Fibroblast of lung (primary cell): ENCODE results near the gene CEP192. TPM values are rescaled to one million over a fixed set of nuclear protein-coding genes. Genes with fewer than 3 reads are reported as not detected.

Source experiments
- DNase-seq, 2 donors: peaks; one replicate each; pipeline versions ENCODE4 v3.0.0 to v3.0.0-alpha.2; 2010; ENCODE audit warnings: low read depth in 2 of 2
- H2AFZ ChIP-seq: 2 replicates; pipeline ENCODE4 v1.5.1; 2012; ENCODE audit warnings: low read length, control low read depth, inconsistent platforms
- H3K27ac ChIP-seq: 2 replicates; pipeline ENCODE4 v1.5.1; 2011; ENCODE audit warnings: low read length, control low read depth; ENCODE audit not compliant: insufficient read depth
- H3K27me3 ChIP-seq: 2 replicates; pipeline ENCODE4 v1.5.1; 2011; ENCODE audit warnings: mild to moderate bottlenecking, low read length; ENCODE audit not compliant: control insufficient read depth, insufficient read depth
- H3K36me3 ChIP-seq: 2 replicates; pipeline ENCODE4 v1.5.1; 2011; ENCODE audit warnings: low read length; ENCODE audit not compliant: control insufficient read depth, insufficient read depth
- H3K4me1 ChIP-seq: 2 replicates; pipeline ENCODE4 v1.5.1; 2011; ENCODE audit warnings: low read length; ENCODE audit not compliant: control insufficient read depth, insufficient read depth; ENCODE audit errors: extremely low read depth
- H3K4me2 ChIP-seq: 2 replicates; pipeline ENCODE4 v1.5.1; 2011; ENCODE audit warnings: low read length, control low read depth; ENCODE audit not compliant: insufficient read depth; ENCODE audit errors: extremely low read depth
- H3K4me3 ChIP-seq, 4 experiments: fragments of 200-600 bp in 1 of 4; sonication (generic) in 1 of 4; replicated peaks in 1 of 4; 2 replicates each; pipeline ENCODE4 v1.5.1; 2011 to 2016; ENCODE audit warnings: low read length in 4 of 4, low read depth in 3 of 4, mild to moderate bottlenecking in 3 of 4, control low read depth in 2 of 4, inconsistent platforms in 1 of 4, mixed read lengths in 1 of 4; ENCODE audit not compliant: insufficient read depth in 1 of 4; ENCODE audit errors: control extremely low read depth in 1 of 4
- H3K79me2 ChIP-seq: 2 replicates; pipeline ENCODE4 v1.5.1; 2012; ENCODE audit warnings: mild to moderate bottlenecking, low read length, inconsistent platforms; ENCODE audit not compliant: control insufficient read depth, insufficient read depth
- H3K9ac ChIP-seq: 2 replicates; pipeline ENCODE4 v1.5.1; 2011; ENCODE audit warnings: mild to moderate bottlenecking, low read length, control low read depth; ENCODE audit not compliant: insufficient read depth
- H3K9me3 ChIP-seq: 2 replicates; pipeline ENCODE4 v1.5.1; 2012; ENCODE audit warnings: low read depth, low read length; ENCODE audit not compliant: control insufficient read depth, insufficient read depth
- H4K20me1 ChIP-seq: 2 replicates; pipeline ENCODE4 v1.5.1; 2011; ENCODE audit warnings: low read length; ENCODE audit not compliant: control insufficient read depth, insufficient read depth; ENCODE audit errors: extremely low read depth
- EZH2 ChIP-seq: IDR thresholded peaks from 2 replicates; pipeline ENCODE4 v1.5.1; 2012; ENCODE audit warnings: low read length, control low read depth, mild to moderate bottlenecking; ENCODE audit errors: missing control alignments
- polyA plus RNA-seq, 2 donors: library from polyadenylated mRNA; depleted of rRNA in 1 of 2; stranded (reverse) in 1 of 2; unstranded in 1 of 2; fragments of >200 nt; gene quantifications; 2 replicates each; pipeline ENCODE4 v1.2.1, GENCODE V29; 2011 to 2012; ENCODE audit warnings: missing spikeins in 1 of 2
- total RNA-seq: library from RNA; depleted of rRNA; stranded (reverse); fragments of >200 nt; gene quantifications from 2 replicates; pipeline ENCODE4 v1.2.1, GENCODE V29; 2014
- TF ChIP-seq, protein P1 (sequence below), 2 donors: IDR thresholded peaks in 1 of 2; conservative IDR thresholded peaks in 1 of 2; 1 replicate in 1 of 2; 2 replicates in 1 of 2; pipeline ENCODE4 v1.5.1; 2011 to 2012; ENCODE audit warnings: low read length in 2 of 2, control low read depth in 1 of 2, inconsistent platforms in 1 of 2, low read depth in 1 of 2, mild to moderate bottlenecking in 1 of 2

The CEP192 gene
- total and polyA plus RNA-seq, 2 donors (not counting 1 experiment from before 2014, with no cell fraction given) = 12.5 to 32.7 TPM

DNA sequence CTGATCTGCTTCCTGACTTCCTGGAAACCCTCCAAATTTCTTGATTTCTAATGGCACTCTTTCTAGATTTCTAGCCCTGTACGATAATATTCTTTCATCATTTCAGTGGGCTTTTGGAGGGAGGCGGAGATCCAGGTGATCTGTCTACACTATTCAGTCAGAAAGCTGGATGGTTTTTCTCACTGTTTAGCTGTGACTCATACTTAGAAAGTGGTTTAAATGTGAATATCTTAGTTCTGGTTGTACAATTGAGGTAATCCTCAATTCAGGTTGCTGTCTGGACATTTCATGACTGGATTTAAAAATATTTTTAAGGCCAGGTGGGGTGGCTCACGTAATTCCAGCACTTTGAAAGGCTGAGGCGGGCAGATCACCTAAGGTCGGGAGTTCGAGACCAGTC lies 22.5 kb upstream of the CEP192 start:
- no peaks in the 10 kb centered on the region for H4K20me1 ChIP-seq
- H3K79me2 ChIP-seq = no peaks in the 10 kb centered on the region
- H3K9me3 ChIP-seq = no peaks in the 10 kb centered on the region
- H3K36me3 ChIP-seq = peaks cover 5% of the 10 kb centered on the region
- no peak overlapping the region for H2AFZ ChIP-seq
- no peaks in the 10 kb centered on the region for H3K27me3 ChIP-seq
- TF ChIP-seq, protein P1, sequence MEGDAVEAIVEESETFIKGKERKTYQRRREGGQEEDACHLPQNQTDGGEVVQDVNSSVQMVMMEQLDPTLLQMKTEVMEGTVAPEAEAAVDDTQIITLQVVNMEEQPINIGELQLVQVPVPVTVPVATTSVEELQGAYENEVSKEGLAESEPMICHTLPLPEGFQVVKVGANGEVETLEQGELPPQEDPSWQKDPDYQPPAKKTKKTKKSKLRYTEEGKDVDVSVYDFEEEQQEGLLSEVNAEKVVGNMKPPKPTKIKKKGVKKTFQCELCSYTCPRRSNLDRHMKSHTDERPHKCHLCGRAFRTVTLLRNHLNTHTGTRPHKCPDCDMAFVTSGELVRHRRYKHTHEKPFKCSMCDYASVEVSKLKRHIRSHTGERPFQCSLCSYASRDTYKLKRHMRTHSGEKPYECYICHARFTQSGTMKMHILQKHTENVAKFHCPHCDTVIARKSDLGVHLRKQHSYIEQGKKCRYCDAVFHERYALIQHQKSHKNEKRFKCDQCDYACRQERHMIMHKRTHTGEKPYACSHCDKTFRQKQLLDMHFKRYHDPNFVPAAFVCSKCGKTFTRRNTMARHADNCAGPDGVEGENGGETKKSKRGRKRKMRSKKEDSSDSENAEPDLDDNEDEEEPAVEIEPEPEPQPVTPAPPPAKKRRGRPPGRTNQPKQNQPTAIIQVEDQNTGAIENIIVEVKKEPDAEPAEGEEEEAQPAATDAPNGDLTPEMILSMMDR (conservative IDR thresholded peaks at IDR 0.05 in 1 of 2, IDR thresholded peaks at IDR 0.05 in 1 of 2; ENCODE audit: low read depth in 1 of 2, low read length in 2 of 2) = no peak
- TF ChIP-seq EZH2 = no peak
- no peak overlapping the region for H3K27ac ChIP-seq
- DNase-seq = peak in 1 of 2 donors; percentile 28
- no peak overlapping the region for H3K4me3 ChIP-seq
- H3K9ac ChIP-seq = no peak overlapping the region
- H3K4me2 ChIP-seq = no peak overlapping the region
- H3K4me1 ChIP-seq = no peaks in the 10 kb centered on the region

DNA sequence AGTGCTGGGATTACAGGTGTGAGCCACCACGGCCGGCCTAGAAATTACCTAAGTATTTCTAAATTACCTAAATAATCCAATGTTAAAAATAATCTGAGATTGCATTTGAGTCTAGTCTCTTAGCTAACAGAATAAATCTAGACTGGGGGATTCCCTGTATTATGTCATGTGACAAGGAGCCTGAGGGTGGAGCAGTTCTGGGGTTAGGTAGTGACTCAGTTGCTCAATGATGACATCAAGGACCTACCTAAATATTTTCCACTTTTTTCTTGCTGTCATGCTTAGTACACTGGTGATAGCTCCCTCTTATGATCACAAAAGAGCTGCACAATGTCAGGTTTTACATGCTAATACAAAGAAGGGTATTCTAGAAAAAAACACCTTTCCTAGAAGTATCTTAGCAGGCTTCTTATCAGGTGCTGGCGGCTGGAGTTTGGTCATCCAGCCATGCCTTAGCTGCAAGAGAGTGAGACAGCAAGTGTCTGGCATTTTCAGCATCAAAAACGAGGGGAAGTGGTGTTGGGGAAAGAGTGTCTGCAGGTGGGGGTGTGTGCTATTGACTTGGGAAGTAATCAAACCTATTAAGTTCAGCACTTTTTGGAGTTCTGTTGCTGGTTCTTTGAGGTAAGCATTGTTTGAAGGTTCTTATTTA lies 17.5 kb upstream of the CEP192 start:
- Histone ChIP-seq H3K4me2 (no peak overlapping the region), H3K9ac (no peak overlapping the region), H2AFZ (no peak overlapping the region), H4K20me1 (no peaks in the 10 kb centered on the region), H3K27me3 (no peaks in the 10 kb centered on the region), H3K27ac (no peak overlapping the region), H3K4me1 (no peaks in the 10 kb centered on the region), H3K9me3 (no peaks in the 10 kb centered on the region), H3K4me3 (no peak overlapping the region), H3K79me2 (no peaks in the 10 kb centered on the region), H3K36me3 (peaks cover 3% of the 10 kb centered on the region)
- TF ChIP-seq EZH2 = no peak
- TF ChIP-seq, protein P1 (conservative IDR thresholded peaks at IDR 0.05 in 1 of 2, IDR thresholded peaks at IDR 0.05 in 1 of 2; ENCODE audit: low read depth in 1 of 2, low read length in 2 of 2) = no peak
- no peak for DNase-seq

GRCh38 chr18:12975488-12975887 lies 15.7 kb upstream of the CEP192 start:
- DNase-seq = no peak
- Histone ChIP-seq H3K27me3 (no peaks in the 10 kb centered on the region), H3K9me3 (no peaks in the 10 kb centered on the region), H3K36me3 (peaks cover 3% of the 10 kb centered on the region), H3K27ac (no peak overlapping the region), H2AFZ (no peak overlapping the region), H3K9ac (no peak overlapping the region), H3K4me3 (no peak overlapping the region), H3K4me1 (no peaks in the 10 kb centered on the region), H3K4me2 (no peak overlapping the region), H4K20me1 (no peaks in the 10 kb centered on the region), H3K79me2 (no peaks in the 10 kb centered on the region)
- TF ChIP-seq, protein P1 (conservative IDR thresholded peaks at IDR 0.05 in 1 of 2, IDR thresholded peaks at IDR 0.05 in 1 of 2; ENCODE audit: low read depth in 1 of 2, low read length in 2 of 2) = no peak
- no peak for TF ChIP-seq EZH2
